Measurements from ENCODE around the gene RETREG1.
"Not testable (repeated sequence)": the region's sequence is repeated elsewhere in the genome, so short reads cannot be mapped to it uniquely, and the experiment has no call there.

RETREG1 gene

GRCh38 chr5:16618138-16618897, 1.5 kb upstream of the RETREG1 start:
- H3K4me3 ChIP-seq (ENCODE audit: low read depth, low read length) = no peak overlapping the region
- in situ Hi-C loops (cut with HindIII; ENCODE audit: low sequenced_read_pairs) = no loop called here
- no peak for TF ChIP-seq CTCF (IDR thresholded peaks at IDR 0.05; ENCODE audit: low read depth, low read length, missing control alignments)
- no peak for DNase-seq (ENCODE audit: low read depth)

GRCh38 chr5:16617274-16617968, 624 bp upstream of the RETREG1 start:
- H3K4me3 ChIP-seq (ENCODE audit: low read depth, low read length) = peak overlapping the region; percentile 52
- no peak for TF ChIP-seq CTCF (IDR thresholded peaks at IDR 0.05; ENCODE audit: low read depth, low read length, missing control alignments)
- no peak for DNase-seq (ENCODE audit: low read depth)
- in situ Hi-C loops (cut with HindIII; ENCODE audit: low sequenced_read_pairs) = no loop called here

- H3K4me3 ChIP-seq (ENCODE audit: low read depth, low read length) = peak overlapping the region; percentile 52
- DNase-seq (ENCODE audit: low read depth) = no peak
- no peak for TF ChIP-seq CTCF (IDR thresholded peaks at IDR 0.05; ENCODE audit: low read depth, low read length, missing control alignments)
- in situ Hi-C loops (cut with HindIII; ENCODE audit: low sequenced_read_pairs) = no loop called here
Measured at GRCh38 chr5:16615741-16616535, 859 bp downstream of the RETREG1 start.

GRCh38 chr5:16612007-16612406, 4.8 kb downstream of the RETREG1 start:
- in situ Hi-C loops (cut with HindIII; ENCODE audit: low sequenced_read_pairs) = no loop called here
- H3K4me3 ChIP-seq (ENCODE audit: low read depth, low read length) = no peak overlapping the region
- TF ChIP-seq CTCF (IDR thresholded peaks at IDR 0.05; ENCODE audit: low read depth, low read length, missing control alignments) = no peak
- no peak for DNase-seq (ENCODE audit: low read depth)

- in situ Hi-C loops (cut with HindIII; ENCODE audit: low sequenced_read_pairs); H3K4me3 ChIP-seq (ENCODE audit: low read depth, low read length); DNase-seq (ENCODE audit: low read depth): not testable (repeated sequence)
Measured at GRCh38 chr5:16610896-16611295, 5.9 kb downstream of the RETREG1 start.

GRCh38 chr5:16609412-16609811, 7.4 kb downstream of the RETREG1 start:
- TF ChIP-seq CTCF (IDR thresholded peaks at IDR 0.05; ENCODE audit: low read depth, low read length, missing control alignments) = no peak
- in situ Hi-C loops (cut with HindIII; ENCODE audit: low sequenced_read_pairs) = loop anchor here (10.0 kb wide), 1 partner anchor 55 kb away; no protein-coding TSS in a partner anchor
- DNase-seq (ENCODE audit: low read depth) = no peak
- H3K4me3 ChIP-seq (ENCODE audit: low read depth, low read length) = no peak overlapping the region

All from astrocyte of the cerebellum (primary cell).